Measurements from ENCODE around the gene ZNF367.

Gene ZNF367

DNA sequence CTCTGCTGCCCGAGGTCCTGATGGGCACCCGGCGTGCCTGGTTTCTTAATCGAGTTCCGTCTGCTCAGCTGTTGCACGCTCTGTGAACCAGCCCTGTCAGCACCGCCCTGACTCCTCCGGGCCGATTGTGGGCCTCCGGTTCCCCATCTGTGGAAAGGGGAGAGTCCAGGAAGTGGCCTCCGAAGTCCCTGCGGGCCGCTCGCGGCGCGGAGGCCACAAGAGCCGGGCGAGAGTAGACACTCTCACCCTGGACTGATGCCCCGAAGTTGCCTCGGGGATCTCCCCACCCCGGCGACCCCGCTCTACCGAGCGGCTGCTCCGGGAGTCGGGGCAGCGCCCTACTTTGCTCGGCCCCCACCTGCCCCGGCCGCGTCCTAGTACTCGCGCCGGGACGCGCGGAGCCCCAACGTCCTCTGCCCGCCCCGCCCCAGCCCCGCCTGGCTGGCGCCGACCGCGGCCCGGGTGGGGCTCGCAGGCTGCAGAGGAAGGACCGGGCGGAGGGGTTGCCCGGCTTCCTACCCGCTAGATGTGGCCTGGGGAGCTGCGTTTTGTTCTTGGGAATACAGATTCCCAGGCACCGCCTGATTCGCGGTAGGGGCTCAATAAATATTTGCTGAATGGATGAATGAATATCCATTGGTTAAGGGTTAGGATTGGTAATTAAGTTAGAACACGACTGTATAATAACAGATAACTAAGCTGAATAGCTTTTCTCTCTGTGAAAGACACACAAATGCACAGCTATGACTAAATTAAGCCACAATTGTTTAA, 935 bp upstream of the ZNF367 start:
- H3K36me3 ChIP-seq (ENCODE audit: control insufficient read depth, insufficient read depth, low read length), result peaks cover 11% of the 10 kb centered on the region
- 0 to 1% methylated on average over 40 to 52 of the region's 58 CpGs for WGBS, 2 experiments (ENCODE audit: insufficient coverage in 2 of 2)
- H3K9me3 ChIP-seq (ENCODE audit: control insufficient read depth, low read length), result no peaks in the 10 kb centered on the region
- peaks cover 23% of the 10 kb centered on the region for H3K4me1 ChIP-seq (ENCODE audit: control insufficient read depth, insufficient read depth, low read length, poor library complexity, severe bottlenecking)
- peak overlapping the region; percentile 97 for H3K27ac ChIP-seq (ENCODE audit: low read depth, low read length, severe bottlenecking)
- peak overlapping the region; percentile 85 for H3K4me3 ChIP-seq (ENCODE audit: extremely low read depth, insufficient read depth, low read length, poor library complexity, severe bottlenecking)

DNA sequence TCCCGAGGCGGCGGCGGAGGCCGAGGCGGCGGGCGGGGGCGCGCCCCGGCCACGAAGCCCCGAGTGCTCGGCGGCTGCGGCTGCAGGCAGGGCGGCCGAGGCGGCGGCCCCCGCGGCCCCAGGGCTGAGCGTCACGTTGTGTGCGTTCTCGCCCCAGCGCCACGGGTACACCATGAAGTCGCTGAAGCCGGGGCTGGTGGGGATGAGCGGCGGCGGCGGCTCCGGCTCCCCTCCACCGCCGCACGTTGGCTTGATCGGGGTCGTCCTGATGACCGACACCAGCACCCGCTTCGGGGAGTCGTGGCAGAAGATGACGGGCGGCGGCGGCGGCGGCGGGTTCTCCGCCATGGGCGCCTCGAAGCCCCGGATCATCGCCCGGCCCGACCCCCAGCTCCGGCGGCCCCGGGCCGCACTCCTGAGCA, 498 bp downstream of the ZNF367 start:
- Histone ChIP-seq H3K27ac (ENCODE audit: low read depth, low read length, severe bottlenecking) (peak overlapping the region; percentile 90), H3K4me1 (ENCODE audit: control insufficient read depth, insufficient read depth, low read length, poor library complexity, severe bottlenecking) (peaks cover 23% of the 10 kb centered on the region), H3K36me3 (ENCODE audit: control insufficient read depth, insufficient read depth, low read length) (peaks cover 20% of the 10 kb centered on the region), H3K4me3 (ENCODE audit: extremely low read depth, insufficient read depth, low read length, poor library complexity, severe bottlenecking) (peak overlapping the region; percentile 85), H3K9me3 (ENCODE audit: control insufficient read depth, low read length) (no peaks in the 10 kb centered on the region)
- WGBS, 2 experiments (ENCODE audit: insufficient coverage in 2 of 2), result 0 to 1% methylated on average over 29 to 49 of the region's 62 CpGs

DNA sequence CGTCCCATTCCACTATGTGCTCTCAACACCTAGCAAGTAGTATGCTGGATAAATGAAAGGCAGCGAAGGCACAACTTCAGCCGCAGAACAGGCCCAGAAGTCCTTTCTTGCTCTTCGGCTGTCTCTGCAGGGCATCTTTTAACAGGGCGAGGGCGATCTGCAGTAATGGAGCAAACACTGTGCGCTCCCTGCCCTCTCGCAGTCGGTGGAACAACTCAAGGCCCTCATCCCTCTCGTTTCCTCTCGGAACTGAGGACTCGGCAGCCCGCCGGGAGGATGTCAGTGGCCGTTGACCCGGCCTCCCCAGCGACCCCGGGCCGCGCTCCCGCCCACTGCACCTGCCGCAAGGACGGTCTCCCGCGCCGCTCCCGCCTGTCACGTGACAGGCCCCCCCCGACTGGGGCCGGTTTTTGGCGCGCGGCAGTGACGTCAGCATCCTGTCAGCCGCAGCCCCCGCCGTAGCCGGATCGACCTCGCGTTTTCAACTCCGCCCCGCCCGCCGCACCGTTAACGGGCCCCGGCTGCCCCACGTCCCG, 1.1 kb downstream of the ZNF367 start:
- Histone ChIP-seq H3K27ac (ENCODE audit: low read depth, low read length, severe bottlenecking) (peak overlapping the region; percentile 53), H3K4me1 (ENCODE audit: control insufficient read depth, insufficient read depth, low read length, poor library complexity, severe bottlenecking) (peaks cover 23% of the 10 kb centered on the region), H3K9me3 (ENCODE audit: control insufficient read depth, low read length) (no peaks in the 10 kb centered on the region), H3K36me3 (ENCODE audit: control insufficient read depth, insufficient read depth, low read length) (peaks cover 20% of the 10 kb centered on the region), H3K4me3 (ENCODE audit: extremely low read depth, insufficient read depth, low read length, poor library complexity, severe bottlenecking) (peak overlapping the region; percentile 85)
- 1% methylated on average over 39 to 40 of the region's 50 CpGs for whole genome bisulfite sequencing, 2 experiments (ENCODE audit: insufficient coverage in 2 of 2)

DNA sequence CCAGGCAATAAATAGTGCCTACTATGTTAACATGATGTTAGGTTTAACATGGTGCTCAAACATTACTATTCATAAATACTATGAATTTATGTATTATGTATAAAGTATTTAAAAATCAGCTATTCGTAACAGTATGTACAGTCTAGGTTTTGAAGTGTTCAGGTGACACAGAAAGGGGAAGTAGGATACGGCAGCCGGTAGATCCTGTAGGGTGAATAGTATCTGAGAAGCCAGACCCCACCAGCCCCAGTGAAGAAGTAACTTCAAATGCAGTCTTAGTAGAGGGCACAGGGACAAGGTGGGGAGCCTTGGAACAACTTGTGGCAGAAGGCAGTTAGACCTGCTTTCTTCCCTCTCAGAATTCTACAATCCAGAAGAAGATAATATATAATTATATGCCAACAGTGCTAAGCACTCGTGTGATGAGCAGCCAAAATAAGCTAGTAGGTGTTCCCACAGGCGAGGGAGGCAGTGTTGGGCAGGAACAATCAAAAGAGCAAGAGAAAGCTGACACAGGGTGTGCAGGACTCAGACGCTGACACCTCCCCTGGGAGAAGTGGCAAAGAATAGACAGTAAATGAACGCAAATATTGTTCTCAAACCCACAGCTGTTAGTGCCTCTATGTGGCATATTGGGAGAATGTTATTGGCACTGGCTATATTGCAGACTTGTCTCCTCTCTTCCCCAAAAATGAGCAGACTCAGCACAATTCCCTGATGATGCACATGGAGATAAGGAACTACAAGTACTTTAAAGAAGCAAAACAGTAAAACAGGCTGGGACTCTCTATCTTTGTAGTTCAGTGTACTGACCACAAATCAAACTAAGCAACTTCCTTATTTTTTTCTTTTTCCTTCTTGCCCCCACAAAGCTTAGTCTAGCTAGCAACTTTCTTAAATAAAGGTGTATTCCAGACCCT, 4.6 kb downstream of the ZNF367 start:
- WGBS, 2 experiments (ENCODE audit: insufficient coverage in 2 of 2), result 91 to 93% methylated on average over 3 to 5 of the region's 7 CpGs
- peaks cover 9% of the 10 kb centered on the region for H3K4me1 ChIP-seq (ENCODE audit: control insufficient read depth, insufficient read depth, low read length, poor library complexity, severe bottlenecking)
- no peak overlapping the region for H3K27ac ChIP-seq (ENCODE audit: low read depth, low read length, severe bottlenecking)
- H3K9me3 ChIP-seq (ENCODE audit: control insufficient read depth, low read length), result no peaks in the 10 kb centered on the region
- peaks cover 38% of the 10 kb centered on the region for H3K36me3 ChIP-seq (ENCODE audit: control insufficient read depth, insufficient read depth, low read length)
- no peak overlapping the region for H3K4me3 ChIP-seq (ENCODE audit: extremely low read depth, insufficient read depth, low read length, poor library complexity, severe bottlenecking)

DNA sequence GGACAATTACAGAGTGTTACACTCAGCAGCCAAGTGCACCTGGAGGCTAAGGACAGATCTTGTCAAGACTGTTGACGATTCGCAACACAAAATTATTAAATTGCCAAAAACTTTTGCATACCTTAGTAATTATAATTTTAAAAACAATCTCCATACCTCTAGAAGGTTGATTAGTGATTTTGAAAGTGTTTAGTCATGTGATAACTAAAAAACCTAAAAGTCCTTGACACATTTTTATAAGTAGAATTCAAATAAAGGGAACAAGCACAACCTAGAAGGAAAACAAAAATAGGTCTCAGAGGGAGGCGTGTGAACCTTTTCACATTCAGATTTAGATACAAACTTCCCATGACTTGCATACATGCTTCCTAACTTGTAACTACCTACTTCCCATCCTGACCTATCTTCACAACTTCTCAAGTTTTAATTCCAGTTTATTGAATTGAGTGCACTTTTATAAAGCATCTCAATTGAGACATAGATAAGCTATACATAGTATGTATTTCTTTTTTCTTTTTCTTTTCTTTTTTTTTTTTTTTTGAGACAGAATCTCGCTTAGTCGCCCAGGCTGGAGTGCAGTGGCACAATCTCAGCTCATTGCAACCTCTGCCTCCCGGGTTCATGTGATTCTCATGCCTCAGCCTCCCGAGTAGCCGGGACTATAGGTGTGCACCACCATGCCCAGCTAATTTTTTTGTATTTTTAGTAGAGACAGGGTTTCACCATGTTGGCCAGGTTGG, 5.8 kb downstream of the ZNF367 start:
- Histone ChIP-seq H3K9me3 (ENCODE audit: control insufficient read depth, low read length) (no peaks in the 10 kb centered on the region), H3K4me1 (ENCODE audit: control insufficient read depth, insufficient read depth, low read length, poor library complexity, severe bottlenecking) (peaks cover 9% of the 10 kb centered on the region), H3K27ac (ENCODE audit: low read depth, low read length, severe bottlenecking) (no peak overlapping the region), H3K36me3 (ENCODE audit: control insufficient read depth, insufficient read depth, low read length) (peaks cover 42% of the 10 kb centered on the region), H3K4me3 (ENCODE audit: extremely low read depth, insufficient read depth, low read length, poor library complexity, severe bottlenecking) (no peak overlapping the region)
- WGBS, 2 experiments (ENCODE audit: insufficient coverage in 2 of 2), result 86 to 92% methylated on average over 1 to 4 of the region's 8 CpGs

DNA sequence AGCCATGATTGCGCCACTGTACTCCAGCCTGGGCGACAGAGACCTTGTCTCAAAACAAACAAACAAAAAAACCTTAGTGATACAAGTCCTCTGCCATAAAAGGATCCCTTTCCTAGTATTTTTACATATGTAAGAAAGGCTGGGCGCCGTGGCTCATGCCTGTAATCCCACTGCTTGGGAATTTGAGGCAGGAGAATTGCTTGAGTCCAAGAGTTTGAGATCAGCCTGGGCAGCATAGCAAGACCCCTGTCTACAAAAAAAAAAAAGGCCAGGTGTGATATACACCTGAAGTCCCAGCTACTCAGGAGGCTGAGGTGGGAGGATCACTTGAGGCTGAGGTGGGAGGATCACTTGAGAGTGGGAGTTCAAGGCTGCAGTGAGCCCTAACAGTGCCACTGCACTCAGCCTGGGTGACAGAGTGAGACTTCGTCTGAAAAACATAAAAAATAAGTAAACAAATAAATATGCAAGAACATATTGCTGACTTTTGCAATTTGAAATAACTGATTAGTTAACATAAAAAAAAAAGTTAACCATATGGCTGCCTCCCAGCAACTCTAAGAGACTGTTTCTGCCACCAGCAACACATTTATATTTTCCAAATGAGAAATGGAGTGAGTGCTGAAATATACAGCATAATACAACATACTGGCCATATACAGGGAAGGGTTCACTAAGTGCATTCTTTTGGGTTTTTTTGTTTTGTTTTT, 6.9 kb downstream of the ZNF367 start:
- Histone ChIP-seq H3K4me3 (ENCODE audit: extremely low read depth, insufficient read depth, low read length, poor library complexity, severe bottlenecking) (no peak overlapping the region), H3K27ac (ENCODE audit: low read depth, low read length, severe bottlenecking) (no peak overlapping the region), H3K36me3 (ENCODE audit: control insufficient read depth, insufficient read depth, low read length) (peaks cover 41% of the 10 kb centered on the region), H3K9me3 (ENCODE audit: control insufficient read depth, low read length) (no peaks in the 10 kb centered on the region), H3K4me1 (ENCODE audit: control insufficient read depth, insufficient read depth, low read length, poor library complexity, severe bottlenecking) (peaks cover 3% of the 10 kb centered on the region)
- WGBS, 2 experiments (ENCODE audit: insufficient coverage in 2 of 2), result 100% methylated on average over 2 of the region's 5 CpGs

DNA sequence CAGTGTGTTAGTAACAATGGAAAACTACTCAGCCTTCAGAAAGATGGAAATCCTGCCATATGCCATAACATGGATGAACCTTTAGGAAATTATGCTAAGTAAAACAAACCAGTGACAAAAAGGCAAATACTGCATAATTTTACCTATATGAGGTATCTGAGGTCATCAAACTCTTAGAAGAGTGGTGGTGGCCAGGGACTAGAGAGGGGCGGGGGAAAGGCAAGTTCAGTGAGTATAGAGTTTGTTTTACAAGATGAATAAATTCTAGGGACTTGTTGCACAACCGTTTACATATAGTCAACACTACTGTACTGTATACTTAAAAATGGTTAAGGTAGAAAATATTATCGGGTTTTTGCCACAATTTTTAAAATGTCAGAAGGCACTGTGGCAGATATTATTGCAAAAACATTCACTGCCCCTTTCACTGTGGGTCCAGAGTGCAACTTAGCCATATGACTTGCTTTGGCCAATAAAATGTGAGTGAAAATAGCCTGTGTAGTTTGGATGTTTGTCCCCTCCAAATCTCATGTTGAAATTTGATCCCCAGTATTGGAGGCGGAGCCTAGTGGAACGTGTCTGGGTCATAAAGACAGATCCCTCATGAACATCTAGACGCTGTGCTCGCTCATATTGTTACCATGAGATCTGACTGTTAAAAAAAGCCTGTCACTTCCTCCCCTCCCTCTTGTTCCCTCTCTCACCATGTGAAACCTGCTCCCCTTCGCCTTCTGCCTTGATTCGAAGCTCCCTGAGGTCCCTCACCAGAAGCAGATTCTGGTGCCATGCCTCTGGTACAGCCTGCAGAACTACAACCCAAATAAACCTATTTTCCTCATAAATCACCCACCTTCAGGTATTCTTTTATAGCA, 9.5 kb downstream of the ZNF367 start:
- Histone ChIP-seq H3K36me3 (ENCODE audit: control insufficient read depth, insufficient read depth, low read length) (peaks cover 30% of the 10 kb centered on the region), H3K4me1 (ENCODE audit: control insufficient read depth, insufficient read depth, low read length, poor library complexity, severe bottlenecking) (no peaks in the 10 kb centered on the region), H3K4me3 (ENCODE audit: extremely low read depth, insufficient read depth, low read length, poor library complexity, severe bottlenecking) (no peak overlapping the region), H3K9me3 (ENCODE audit: control insufficient read depth, low read length) (no peaks in the 10 kb centered on the region), H3K27ac (ENCODE audit: low read depth, low read length, severe bottlenecking) (no peak overlapping the region)
- 88 to 96% methylated on average over 5 to 6 of the region's 9 CpGs for WGBS, 2 experiments (ENCODE audit: insufficient coverage in 2 of 2)

DNA sequence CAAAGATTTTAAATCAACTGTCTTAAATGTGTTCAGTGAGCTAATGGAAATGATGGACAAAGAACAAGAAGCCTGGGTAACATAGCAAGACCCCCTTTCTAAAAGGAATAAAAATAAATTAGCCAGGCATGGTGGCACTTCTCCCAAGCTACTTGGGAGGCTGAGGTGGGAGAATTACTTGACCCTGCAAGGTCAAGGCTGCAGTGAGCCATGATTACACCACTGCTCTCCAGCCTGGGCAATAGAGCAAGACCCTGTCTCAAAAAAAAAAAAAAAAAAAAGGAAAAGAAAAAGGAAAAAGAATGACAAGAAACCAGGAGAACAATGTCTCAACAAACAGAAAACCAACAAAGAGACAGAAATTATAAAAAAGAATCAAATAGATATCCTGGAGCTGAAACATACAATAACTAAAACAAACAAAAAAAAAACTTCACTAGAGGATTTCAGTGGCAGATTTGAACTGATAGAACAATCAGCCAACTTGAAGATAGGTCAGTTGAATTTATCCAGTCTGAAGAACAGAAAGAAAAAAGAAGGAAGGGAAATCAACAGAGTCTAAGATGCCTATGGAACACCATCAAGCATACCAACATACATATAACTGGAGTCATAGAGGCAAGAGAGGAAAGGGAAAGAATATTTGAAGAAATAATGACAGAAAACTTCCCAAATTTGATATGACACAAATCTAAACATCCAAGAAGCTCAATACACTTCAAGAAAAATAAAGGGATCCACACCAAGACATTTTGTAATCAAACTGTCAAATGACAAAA, 17.8 kb downstream of the ZNF367 start:
- Histone ChIP-seq H3K36me3 (ENCODE audit: control insufficient read depth, insufficient read depth, low read length) (peaks cover 16% of the 10 kb centered on the region), H3K27ac (ENCODE audit: low read depth, low read length, severe bottlenecking) (no peak overlapping the region), H3K4me1 (ENCODE audit: control insufficient read depth, insufficient read depth, low read length, poor library complexity, severe bottlenecking) (no peaks in the 10 kb centered on the region), H3K4me3 (ENCODE audit: extremely low read depth, insufficient read depth, low read length, poor library complexity, severe bottlenecking) (no peak overlapping the region), H3K9me3 (ENCODE audit: control insufficient read depth, low read length) (no peaks in the 10 kb centered on the region)

DNA sequence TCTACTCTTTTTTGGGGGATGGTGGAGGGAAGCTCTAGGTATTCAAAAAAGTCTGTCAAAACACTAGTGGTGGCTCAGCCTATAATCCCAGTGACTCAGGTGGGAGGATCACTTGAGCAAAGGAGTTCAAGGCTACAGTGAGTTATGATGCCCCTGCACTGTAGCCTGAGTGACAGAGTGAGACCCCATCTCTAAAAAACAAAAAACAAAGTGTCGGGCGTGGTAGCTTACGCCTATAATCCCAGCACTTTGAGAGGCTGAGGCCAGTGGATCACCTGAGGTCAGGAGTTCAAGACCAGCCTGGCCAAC, 18.9 kb downstream of the ZNF367 start:
- H3K27ac ChIP-seq (ENCODE audit: low read depth, low read length, severe bottlenecking), result peak overlapping the region; percentile 75
- peaks cover 24% of the 10 kb centered on the region for H3K36me3 ChIP-seq (ENCODE audit: control insufficient read depth, insufficient read depth, low read length)
- WGBS, 2 experiments (ENCODE audit: insufficient coverage in 2 of 2), result 88 to 100% methylated on average over 3 of the region's 3 CpGs
- H3K4me1 ChIP-seq (ENCODE audit: control insufficient read depth, insufficient read depth, low read length, poor library complexity, severe bottlenecking), result no peaks in the 10 kb centered on the region
- no peak overlapping the region for H3K4me3 ChIP-seq (ENCODE audit: extremely low read depth, insufficient read depth, low read length, poor library complexity, severe bottlenecking)
- H3K9me3 ChIP-seq (ENCODE audit: control insufficient read depth, low read length), result no peaks in the 10 kb centered on the region

All from mesodermal cell (in vitro differentiated cells).